GM12878 (cell line): ENCODE results near the gene CIPC.

Experiments
- CTCF ChIP-seq, 3 experiments: IDR thresholded peaks in 2 of 3; conservative IDR thresholded peaks in 1 of 3; 2 replicates each; pipeline ENCODE4 v1.5.1; 2011; ENCODE audit warnings: low read depth in 3 of 3, low read length in 3 of 3, mild to moderate bottlenecking in 3 of 3, control low read depth in 2 of 3, moderate library complexity in 2 of 3, inconsistent platforms in 1 of 3, mixed read lengths in 1 of 3; ENCODE audit not compliant: control insufficient read depth in 2 of 3, insufficient read depth in 1 of 3; ENCODE audit errors: extremely low read depth in 1 of 3
- FOS ChIP-seq: IDR thresholded peaks from 3 replicates; pipeline ENCODE4 v1.6.1; 2011; ENCODE audit warnings: borderline replicate concordance; ENCODE audit not compliant: insufficient read length; ENCODE audit errors: extremely low read depth
- HDAC6 ChIP-seq: fragments of 200-600 bp; sonication (generic); IDR thresholded peaks from one replicate; pipeline ENCODE4 v1.8.0; 2017; ENCODE audit warnings: antibody characterized with exemption; ENCODE audit not compliant: unreplicated experiment
- POLR2A ChIP-seq: IDR thresholded peaks from 2 replicates; pipeline ENCODE4 v1.6.1; 2011; ENCODE audit warnings: low read depth, mild to moderate bottlenecking, low read length
- POLR2AphosphoS2 ChIP-seq: IDR thresholded peaks from 2 replicates; pipeline ENCODE4 v1.6.1; 2011; ENCODE audit warnings: low read depth, mild to moderate bottlenecking, low read length, improper control_type of control experiment, moderate library complexity
- POLR2AphosphoS5 ChIP-seq: IDR thresholded peaks from 2 replicates; pipeline ENCODE4 v1.6.1; 2011; ENCODE audit warnings: mild to moderate bottlenecking, low read length, inconsistent platforms
- RAD51 ChIP-seq: fragments of 450-650 bp; IDR thresholded peaks from 2 replicates; pipeline ENCODE4 v1.6.1; 2016; ENCODE audit warnings: moderate library complexity, mild to moderate bottlenecking, inconsistent platforms
- SMAD5 ChIP-seq: IDR thresholded peaks from 2 replicates; pipeline ENCODE4 v1.6.1; 2016; ENCODE audit warnings: antibody characterized with exemption, low read depth

DNA sequence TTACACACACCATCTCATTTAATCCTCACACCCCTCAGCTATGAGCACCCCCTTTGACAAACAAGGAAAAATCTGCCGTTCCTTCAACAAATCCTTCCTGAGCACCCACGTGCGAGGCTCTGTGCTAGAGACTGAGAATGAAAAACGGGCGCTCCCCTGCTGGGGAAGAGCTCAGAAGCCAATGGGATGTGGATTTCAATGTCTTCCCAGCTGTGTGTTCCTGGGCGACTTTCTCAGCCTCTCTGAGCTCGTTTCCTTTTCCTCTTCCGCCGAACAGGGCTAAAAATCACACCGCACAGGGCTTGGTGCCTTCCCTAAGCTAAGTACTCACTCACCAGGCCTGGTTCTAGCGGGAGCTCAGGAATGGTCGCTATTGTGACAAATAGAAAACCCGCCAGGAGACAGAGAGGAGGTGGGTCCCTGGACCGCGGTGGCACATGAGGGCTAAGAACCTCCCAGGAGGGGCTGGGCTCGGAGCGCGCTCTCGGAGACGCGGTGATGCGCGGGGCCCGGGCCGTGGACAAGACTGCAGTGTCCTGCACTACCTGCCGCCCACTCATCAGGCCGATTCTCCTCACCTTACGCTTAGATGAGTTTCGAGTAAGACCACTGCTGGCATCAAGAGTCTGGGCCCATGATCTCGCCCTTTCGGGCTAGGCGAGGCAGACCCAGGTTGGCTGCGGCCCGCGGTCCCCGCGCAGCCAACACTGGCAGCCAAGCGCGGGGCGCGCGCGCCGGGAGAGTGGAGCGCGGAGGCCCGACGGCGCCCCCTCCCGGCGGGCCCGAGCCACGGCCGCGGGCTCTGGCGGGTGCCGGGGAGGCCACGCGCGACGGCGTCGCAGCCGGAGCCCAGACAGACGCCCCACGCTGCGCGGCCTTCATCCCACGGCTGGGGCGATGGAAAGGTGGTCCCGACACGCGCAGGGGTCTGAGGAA lies 26.6 kb downstream of the CIPC start:
- no peak for TF ChIP-seq POLR2AphosphoS5
- no peak for TF ChIP-seq FOS
- TF ChIP-seq HDAC6, result no peak
- TF ChIP-seq POLR2A, result peak; percentile 45; the same call in 1 of the 2 replicates
- TF ChIP-seq RAD51, result no peak
- TF ChIP-seq CTCF (IDR thresholded peaks at IDR 0.05 in 2 of 3, conservative IDR thresholded peaks at IDR 0.05 in 1 of 3; ENCODE audit: control insufficient read depth in 2 of 3, extremely low read depth in 1 of 3, insufficient read depth in 1 of 3, low read depth in 3 of 3, low read length in 3 of 3), result peak; percentile 33 to 61 (median 52); a peak in 4 of 6 replicates
- TF ChIP-seq POLR2AphosphoS2, result no peak
- TF ChIP-seq SMAD5, result no peak
